Gastroesophageal sphincter (tissue), 3 donors: ENCODE data around the gene PALMD.

ENCODE experiments used
- POLR2A ChIP-seq, 2 donors: fragments of 450-650 bp; IDR thresholded peaks; one replicate each; pipeline ENCODE4 v1.6.1; 2017; ENCODE audit warnings: antibody characterized with exemption in 2 of 2, mild to moderate bottlenecking in 2 of 2, moderate library complexity in 1 of 2
- TF ChIP-seq, protein P1 (sequence below), 4 experiments: fragments of 200-600 bp in 2 of 4; fragments of 450-650 bp in 2 of 4; sonication (generic) in 1 of 4; IDR thresholded peaks; one replicate each; pipeline ENCODE4 v1.5.1; 2017 to 2019; ENCODE audit warnings: antibody characterized with exemption in 4 of 4, mild to moderate bottlenecking in 2 of 4, moderate library complexity in 2 of 4

DNA sequence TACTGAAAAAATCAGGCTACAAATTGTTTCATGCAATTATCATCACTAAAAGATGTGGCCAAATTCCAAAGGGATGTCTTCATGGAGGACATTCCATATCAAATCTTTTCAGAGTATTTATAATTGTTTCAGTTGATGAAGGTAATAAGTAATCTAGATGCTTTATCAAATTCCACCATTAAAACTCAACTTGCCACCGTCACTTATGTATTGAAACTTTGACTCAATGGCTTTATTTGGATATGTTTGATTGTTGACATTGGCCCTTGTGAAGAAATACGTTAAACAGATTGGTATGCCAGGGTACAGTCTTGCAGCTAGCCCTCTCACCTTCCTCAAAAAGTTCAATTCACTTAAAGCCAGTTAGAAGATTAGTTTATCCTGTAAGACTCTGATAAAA lies 32.2 kb upstream of the PALMD start:
- TF ChIP-seq, protein P1, sequence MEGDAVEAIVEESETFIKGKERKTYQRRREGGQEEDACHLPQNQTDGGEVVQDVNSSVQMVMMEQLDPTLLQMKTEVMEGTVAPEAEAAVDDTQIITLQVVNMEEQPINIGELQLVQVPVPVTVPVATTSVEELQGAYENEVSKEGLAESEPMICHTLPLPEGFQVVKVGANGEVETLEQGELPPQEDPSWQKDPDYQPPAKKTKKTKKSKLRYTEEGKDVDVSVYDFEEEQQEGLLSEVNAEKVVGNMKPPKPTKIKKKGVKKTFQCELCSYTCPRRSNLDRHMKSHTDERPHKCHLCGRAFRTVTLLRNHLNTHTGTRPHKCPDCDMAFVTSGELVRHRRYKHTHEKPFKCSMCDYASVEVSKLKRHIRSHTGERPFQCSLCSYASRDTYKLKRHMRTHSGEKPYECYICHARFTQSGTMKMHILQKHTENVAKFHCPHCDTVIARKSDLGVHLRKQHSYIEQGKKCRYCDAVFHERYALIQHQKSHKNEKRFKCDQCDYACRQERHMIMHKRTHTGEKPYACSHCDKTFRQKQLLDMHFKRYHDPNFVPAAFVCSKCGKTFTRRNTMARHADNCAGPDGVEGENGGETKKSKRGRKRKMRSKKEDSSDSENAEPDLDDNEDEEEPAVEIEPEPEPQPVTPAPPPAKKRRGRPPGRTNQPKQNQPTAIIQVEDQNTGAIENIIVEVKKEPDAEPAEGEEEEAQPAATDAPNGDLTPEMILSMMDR (IDR thresholded peaks at IDR 0.05), result no peak
- no peak for TF ChIP-seq POLR2A (IDR thresholded peaks at IDR 0.05)
